Duodenal mucosa (tissue), 2 donors: Measurements from ENCODE around the gene HLCS.

Experiments
- H3K27ac ChIP-seq: one replicate; pipeline ENCODE4 v1.7.0; 2013; ENCODE audit warnings: low read depth, low read length
- H3K27me3 ChIP-seq, 2 donors: one replicate each; pipeline ENCODE4 v1.7.0; 2013; ENCODE audit warnings: low read length in 2 of 2, control low read depth in 1 of 2; ENCODE audit not compliant: insufficient read depth in 2 of 2, control insufficient read depth in 1 of 2
- H3K36me3 ChIP-seq, 2 donors: one replicate each; pipeline ENCODE4 v1.7.0; 2013; ENCODE audit warnings: low read length in 2 of 2, control low read depth in 1 of 2; ENCODE audit not compliant: insufficient read depth in 2 of 2, control insufficient read depth in 1 of 2
- H3K4me1 ChIP-seq, 2 donors: one replicate each; pipeline ENCODE4 v1.7.0; 2013; ENCODE audit warnings: low read length in 2 of 2, control low read depth in 1 of 2; ENCODE audit not compliant: insufficient read depth in 2 of 2, control insufficient read depth in 1 of 2
- H3K4me3 ChIP-seq, 2 donors: one replicate each; pipeline ENCODE4 v1.7.0; 2013; ENCODE audit warnings: low read length in 2 of 2, low read depth in 1 of 2
- H3K9ac ChIP-seq, 2 donors: one replicate each; pipeline ENCODE4 v1.7.0; 2013; ENCODE audit warnings: low read length in 2 of 2, low read depth in 1 of 2
- H3K9me3 ChIP-seq, 2 donors: one replicate each; pipeline ENCODE4 v1.7.0; 2013; ENCODE audit warnings: low read length in 2 of 2, control low read depth in 1 of 2; ENCODE audit not compliant: control insufficient read depth in 1 of 2

Gene HLCS

DNA sequence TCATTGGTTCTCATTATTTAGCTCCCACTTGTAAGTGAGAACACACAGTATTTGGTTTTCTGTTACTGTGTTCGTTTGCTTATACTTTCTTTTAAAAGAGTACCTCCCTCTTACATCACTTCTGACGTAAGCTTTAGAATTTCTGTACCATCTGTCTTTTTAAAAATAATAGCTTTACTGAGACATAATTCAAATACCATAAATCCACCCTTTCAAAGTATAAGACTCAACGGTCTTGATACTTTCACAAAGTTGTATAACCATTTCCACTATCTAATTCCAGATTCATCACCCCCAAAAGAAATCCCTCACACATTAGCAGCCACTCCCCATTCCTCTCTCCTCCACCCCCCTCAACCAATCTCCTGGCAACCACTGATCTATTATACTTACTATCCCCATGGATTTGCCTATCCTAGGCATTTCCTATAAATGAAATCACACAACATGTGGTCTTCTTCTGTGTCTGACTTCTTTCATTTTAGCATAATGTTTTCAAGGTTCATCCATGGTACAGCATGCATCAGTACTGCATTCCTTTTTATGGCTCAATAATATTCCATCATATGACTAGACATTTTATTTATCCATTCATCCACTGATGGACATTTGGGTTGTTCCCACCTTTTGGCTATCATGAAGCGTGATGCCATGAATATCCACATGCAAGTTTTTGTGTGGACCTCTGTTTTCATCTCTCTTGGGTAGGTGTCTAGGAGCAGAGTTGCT lies 104.7 kb downstream of the HLCS start:
- H3K4me3 ChIP-seq = no peak overlapping the region
- H3K4me1 ChIP-seq = peaks cover 10 to 13% of the 10 kb centered on the region in 2 donors
- no peaks in the 10 kb centered on the region for H3K27me3 ChIP-seq
- H3K27ac ChIP-seq = no peak overlapping the region
- H3K36me3 ChIP-seq = no peaks in the 10 kb centered on the region
- no peaks in the 10 kb centered on the region for H3K9me3 ChIP-seq
- no peak overlapping the region for H3K9ac ChIP-seq

DNA sequence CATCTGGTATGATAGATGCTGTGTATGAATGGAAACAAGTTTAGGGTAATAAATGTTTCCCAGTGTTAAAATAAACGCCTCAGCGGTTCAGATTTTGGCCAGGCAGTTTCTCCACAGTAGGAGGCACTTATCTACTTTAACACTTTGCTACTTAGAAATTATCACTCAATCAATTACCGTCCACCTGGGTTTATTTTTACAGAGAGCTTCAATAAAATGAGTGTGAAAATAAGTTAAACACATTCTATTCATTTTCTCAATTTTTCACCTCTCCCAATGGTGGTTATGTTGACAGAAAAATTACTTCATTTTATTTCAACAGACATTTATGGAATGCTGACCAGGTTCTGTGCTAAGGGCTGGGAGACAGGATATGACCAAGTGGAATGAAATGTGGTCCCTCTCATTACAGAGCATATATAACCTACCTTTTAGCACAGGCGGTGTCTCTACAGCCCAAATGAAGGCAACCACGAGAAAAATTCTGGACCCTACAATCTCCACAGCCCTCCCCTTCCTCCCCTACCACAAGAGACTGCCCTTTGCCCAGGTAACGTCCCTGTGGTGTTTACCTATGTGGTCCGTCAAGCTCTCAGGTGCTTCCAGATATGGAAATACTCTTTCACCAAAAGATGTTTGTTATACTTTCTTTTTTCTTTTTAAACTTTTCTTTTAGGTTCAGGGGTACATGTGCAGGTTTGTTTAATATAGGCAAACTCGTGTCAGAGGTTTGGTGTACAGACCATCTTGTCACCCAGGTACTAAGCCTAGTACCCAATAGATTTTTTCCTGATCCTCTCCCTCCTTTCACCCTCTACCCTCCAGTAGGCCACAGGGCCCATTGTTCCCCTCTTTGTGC lies 105.5 kb downstream of the HLCS start:
- Histone ChIP-seq H3K27ac (no peak overlapping the region), H3K27me3 (no peaks in the 10 kb centered on the region), H3K9ac (no peak overlapping the region), H3K4me1 (peaks cover 10 to 13% of the 10 kb centered on the region in 2 donors), H3K36me3 (no peaks in the 10 kb centered on the region), H3K4me3 (no peak overlapping the region), H3K9me3 (no peaks in the 10 kb centered on the region)

DNA sequence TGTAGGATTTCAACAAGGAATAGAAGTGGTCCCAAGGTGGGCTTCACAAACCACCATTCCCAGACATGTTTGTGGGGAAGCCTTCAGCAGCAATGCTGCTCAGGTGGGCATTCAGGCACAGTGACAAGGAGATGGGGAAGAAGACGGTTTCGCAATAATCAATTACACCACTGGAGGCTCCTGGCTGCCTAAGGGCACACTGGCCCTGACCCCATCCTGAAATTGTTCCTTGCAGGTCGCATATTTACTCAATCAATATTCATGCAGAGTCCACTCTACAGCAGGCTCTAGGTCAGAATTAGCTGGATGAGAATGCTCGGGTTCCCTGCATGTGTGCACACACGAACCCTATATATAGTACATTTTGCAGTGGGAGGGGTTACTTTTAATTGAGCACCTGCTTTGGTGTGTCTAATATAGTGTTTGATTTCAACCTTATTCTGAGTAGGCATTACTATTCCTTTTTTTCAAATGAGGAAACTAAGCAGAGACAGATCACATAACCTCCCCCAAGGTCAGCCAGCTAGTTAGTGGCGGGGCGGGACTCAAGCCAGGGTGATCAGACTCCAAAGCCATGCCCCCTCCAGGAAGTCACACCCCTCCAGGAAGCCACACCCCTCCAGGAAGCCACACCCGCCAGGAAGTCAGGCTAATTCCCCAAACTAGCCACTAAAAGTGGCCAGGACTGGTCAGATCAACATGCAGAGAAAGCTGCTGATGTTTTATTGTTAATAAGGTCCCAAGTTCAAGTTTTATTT lies 106.5 kb downstream of the HLCS start:
- H3K9ac ChIP-seq = no peak overlapping the region
- H3K27ac ChIP-seq = no peak overlapping the region
- no peaks in the 10 kb centered on the region for H3K9me3 ChIP-seq
- H3K27me3 ChIP-seq = no peaks in the 10 kb centered on the region
- H3K36me3 ChIP-seq = no peaks in the 10 kb centered on the region
- H3K4me3 ChIP-seq = no peak overlapping the region
- peaks cover 10 to 13% of the 10 kb centered on the region in 2 donors for H3K4me1 ChIP-seq

DNA sequence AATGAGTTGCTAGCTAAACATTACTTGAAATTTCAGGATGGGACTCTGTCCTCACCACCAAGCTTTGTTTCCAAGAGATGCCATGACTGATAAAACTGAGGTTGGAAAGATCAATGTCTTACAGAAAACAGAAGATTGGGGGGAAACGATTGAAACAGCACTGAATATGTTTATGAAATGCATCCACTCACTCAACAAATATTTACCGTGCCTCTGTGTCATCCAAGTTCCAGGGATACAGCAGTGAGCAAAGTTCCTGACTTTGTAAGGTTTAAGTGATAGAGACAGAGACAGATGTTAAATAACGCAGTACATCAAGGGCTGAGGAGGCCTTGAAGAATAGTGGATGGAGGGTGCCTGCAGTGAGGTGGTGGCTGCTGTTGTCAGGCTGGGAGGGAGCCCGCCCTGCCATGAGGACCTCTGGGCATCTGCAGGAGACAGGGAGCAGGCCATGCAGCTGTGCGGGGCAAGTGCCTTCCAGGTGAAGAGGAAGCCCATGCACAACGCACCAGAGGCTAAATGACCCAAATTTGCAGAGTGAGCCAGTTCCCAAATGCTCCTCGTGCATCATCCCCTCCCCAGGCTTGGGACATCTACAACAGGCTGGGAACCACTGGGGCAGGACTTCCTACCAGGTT lies 108.0 kb downstream of the HLCS start:
- Histone ChIP-seq H3K4me1 (peaks cover 10 to 13% of the 10 kb centered on the region in 2 donors), H3K9ac (no peak overlapping the region), H3K27ac (no peak overlapping the region)

DNA sequence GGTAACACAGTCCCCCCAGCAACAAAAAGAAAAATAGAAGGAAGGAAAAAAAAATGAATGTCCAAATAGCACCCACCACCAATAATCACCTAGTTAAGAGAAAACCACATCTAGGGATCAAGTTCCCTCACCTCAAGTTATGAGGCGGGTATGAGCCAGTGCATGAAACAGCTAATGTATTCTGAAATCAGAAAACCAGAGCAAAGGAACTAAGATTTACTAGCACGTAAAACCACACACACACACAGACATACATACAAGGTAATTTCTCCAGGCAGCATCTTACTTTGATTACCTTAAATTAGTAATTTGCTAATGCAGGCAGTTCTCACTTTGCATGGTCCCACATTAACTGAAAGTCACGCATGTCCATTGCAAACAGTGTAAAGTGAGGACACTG lies 109.8 kb downstream of the HLCS start:
- no peak overlapping the region for H3K4me3 ChIP-seq
- H3K36me3 ChIP-seq = no peaks in the 10 kb centered on the region
- H3K9ac ChIP-seq = no peak overlapping the region
- H3K27ac ChIP-seq = no peak overlapping the region
- no peaks in the 10 kb centered on the region for H3K27me3 ChIP-seq
- H3K9me3 ChIP-seq = no peaks in the 10 kb centered on the region
- H3K4me1 ChIP-seq = peaks cover 10 to 13% of the 10 kb centered on the region in 2 donors

More for the DNA sequence above, 108.0 kb downstream of the HLCS start:
- H3K27me3 ChIP-seq = no peaks in the 10 kb centered on the region
- H3K4me3 ChIP-seq = no peak overlapping the region
- H3K36me3 ChIP-seq = no peaks in the 10 kb centered on the region
- no peaks in the 10 kb centered on the region for H3K9me3 ChIP-seq

DNA sequence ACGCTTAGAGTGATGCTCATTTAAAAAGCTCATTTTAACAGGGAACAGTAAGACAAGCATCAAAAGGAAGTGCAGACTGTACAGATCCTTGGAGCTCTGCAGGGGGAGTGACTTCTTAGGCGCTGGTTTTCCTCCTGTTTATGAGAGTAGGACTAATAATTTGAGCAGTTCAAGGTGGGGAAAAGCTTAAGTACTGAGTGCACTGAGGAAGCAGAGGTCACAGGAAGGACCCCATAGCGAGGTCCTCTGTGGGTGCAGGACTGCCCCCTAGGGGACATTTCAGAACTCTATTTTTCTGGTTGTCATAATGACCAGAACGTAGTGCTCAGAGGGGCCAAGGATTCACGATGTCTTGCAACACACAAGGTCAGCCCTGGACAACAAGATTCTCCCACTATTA lies 112.1 kb downstream of the HLCS start:
- no peak overlapping the region for H3K4me3 ChIP-seq
- H3K36me3 ChIP-seq = no peaks in the 10 kb centered on the region
- no peak overlapping the region for H3K9ac ChIP-seq
- H3K4me1 ChIP-seq = no peaks in the 10 kb centered on the region
- no peaks in the 10 kb centered on the region for H3K9me3 ChIP-seq
- H3K27me3 ChIP-seq = no peaks in the 10 kb centered on the region
- H3K27ac ChIP-seq = no peak overlapping the region

DNA sequence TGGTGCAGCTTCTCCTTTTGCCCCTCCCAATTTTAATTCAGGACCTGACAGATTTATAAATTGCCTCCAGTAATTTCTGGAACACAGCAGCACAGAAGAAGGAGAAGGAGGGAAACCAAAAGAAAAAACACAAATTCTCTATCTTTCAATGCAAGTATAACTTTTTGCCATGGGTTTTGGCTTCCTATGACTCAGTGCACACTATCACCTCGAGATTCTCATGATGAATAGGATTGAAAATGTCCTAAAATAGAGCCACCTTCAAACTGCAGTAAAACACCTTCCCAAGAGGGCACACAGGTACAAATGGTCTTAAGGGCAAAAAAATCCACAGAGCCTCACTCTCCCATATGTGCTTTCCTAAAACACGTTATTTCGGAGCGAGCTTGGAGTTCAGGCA lies 113.6 kb downstream of the HLCS start:
- no peak overlapping the region for H3K27ac ChIP-seq
- no peaks in the 10 kb centered on the region for H3K27me3 ChIP-seq
- H3K4me1 ChIP-seq = no peaks in the 10 kb centered on the region
- H3K4me3 ChIP-seq = no peak overlapping the region
- H3K9me3 ChIP-seq = no peaks in the 10 kb centered on the region
- no peaks in the 10 kb centered on the region for H3K36me3 ChIP-seq
- H3K9ac ChIP-seq = no peak overlapping the region

DNA sequence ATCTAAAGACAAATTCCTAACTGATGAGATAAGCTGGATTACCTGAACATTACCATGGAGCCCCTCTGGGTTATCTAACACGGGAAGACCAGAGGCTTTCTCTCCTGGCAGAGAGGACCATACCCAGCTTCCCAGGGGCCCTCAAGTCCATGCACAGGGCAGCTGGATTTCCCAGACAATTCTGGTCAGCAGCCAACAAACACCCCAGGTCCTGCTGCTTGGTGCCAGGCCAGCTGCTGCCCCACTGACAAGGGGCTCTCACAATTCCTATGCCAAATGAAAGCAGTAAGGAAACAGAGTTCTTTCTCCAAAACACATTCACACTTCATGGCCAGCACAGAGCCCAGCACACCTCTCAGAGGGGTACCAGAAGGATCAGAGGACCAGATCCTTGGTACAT lies 114.2 kb downstream of the HLCS start:
- Histone ChIP-seq H3K4me1 (no peaks in the 10 kb centered on the region), H3K9ac (no peak overlapping the region), H3K27ac (no peak overlapping the region), H3K4me3 (no peak overlapping the region), H3K27me3 (no peaks in the 10 kb centered on the region), H3K9me3 (no peaks in the 10 kb centered on the region), H3K36me3 (no peaks in the 10 kb centered on the region)

DNA sequence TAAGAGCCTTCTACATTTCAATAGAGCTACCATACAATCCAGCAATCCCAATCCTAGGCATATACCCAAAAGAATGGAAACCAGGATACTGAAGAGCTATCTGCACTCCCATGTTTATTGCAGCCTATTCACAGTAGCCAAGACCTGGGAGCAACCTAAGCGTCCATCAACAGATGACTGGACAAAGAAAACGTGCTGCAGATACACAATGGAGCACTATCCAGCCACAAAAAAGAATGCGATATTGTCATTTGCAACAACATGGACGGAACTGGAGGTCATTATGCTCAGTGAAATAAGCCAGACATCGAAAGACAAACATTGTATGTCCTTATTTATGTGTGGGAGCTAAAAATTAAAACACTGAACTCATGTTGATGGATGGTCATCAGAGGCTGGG lies 115.3 kb downstream of the HLCS start:
- no peaks in the 10 kb centered on the region for H3K27me3 ChIP-seq
- no peaks in the 10 kb centered on the region for H3K36me3 ChIP-seq
- no peaks in the 10 kb centered on the region for H3K4me1 ChIP-seq

More for the DNA sequence above, 115.3 kb downstream of the HLCS start:
- H3K9me3 ChIP-seq = no peaks in the 10 kb centered on the region
- H3K27ac ChIP-seq = no peak overlapping the region
- H3K4me3 ChIP-seq = no peak overlapping the region
- H3K9ac ChIP-seq = no peak overlapping the region
